OCI-LY1 (cell line): ENCODE results near the gene SLC2A4.

ENCODE experiments used
- H2AFZ ChIP-seq: fragments of 200-600 bp; sonication (generic), shearing (Covaris generic); 2 replicates; pipeline ENCODE4 v1.6.0; 2014; ENCODE audit warnings: antibody characterized with exemption, mild to moderate bottlenecking, low read length
- H3F3A ChIP-seq: fragments of 200-600 bp; sonication (generic), shearing (Covaris generic); 2 replicates; pipeline ENCODE4 v1.6.0; 2014; ENCODE audit warnings: mild to moderate bottlenecking, antibody characterized with exemption, low read length, moderate library complexity; ENCODE audit not compliant: insufficient read depth
- H3K27ac ChIP-seq: fragments of 200-600 bp; sonication (generic); 2 replicates; pipeline ENCODE4 v1.5.1; 2014; ENCODE audit warnings: low read length, mixed run types, mild to moderate bottlenecking, low read depth; ENCODE audit not compliant: poor library complexity, severe bottlenecking
- H3K27me3 ChIP-seq: fragments of 200-600 bp; sonication (generic); 2 replicates; pipeline ENCODE4 v1.6.0; 2014; ENCODE audit warnings: antibody characterized with exemption, mild to moderate bottlenecking, low read length, moderate library complexity; ENCODE audit not compliant: insufficient read depth
- H3K36me3 ChIP-seq: fragments of 200-600 bp; sonication (generic); 2 replicates; pipeline ENCODE4 v1.6.1; 2014; ENCODE audit warnings: mild to moderate bottlenecking, antibody characterized with exemption, low read length, moderate library complexity, mixed read lengths; ENCODE audit not compliant: insufficient read depth
- H3K4me1 ChIP-seq: fragments of 200-600 bp; sonication (generic); 2 replicates; pipeline ENCODE4 v1.5.1; 2014; ENCODE audit warnings: mild to moderate bottlenecking, low read length, moderate library complexity; ENCODE audit not compliant: insufficient read depth, severe bottlenecking
- H3K4me2 ChIP-seq: fragments of 200-600 bp; sonication (generic), shearing (Covaris generic); 2 replicates; pipeline ENCODE4 v1.6.1; 2014; ENCODE audit warnings: low read length
- H3K4me3 ChIP-seq: fragments of 200-600 bp; sonication (generic); 2 replicates; pipeline ENCODE4 v1.5.1; 2014; ENCODE audit warnings: low read length, low read depth, mild to moderate bottlenecking, mixed read lengths; ENCODE audit not compliant: poor library complexity, severe bottlenecking
- H3K79me2 ChIP-seq: fragments of 200-600 bp; shearing (Covaris generic); 2 replicates; pipeline ENCODE4 v1.6.1; 2016; ENCODE audit warnings: mixed run types, low read length, mixed read lengths; ENCODE audit not compliant: insufficient read depth
- H3K9ac ChIP-seq: fragments of 200-600 bp; sonication (generic), shearing (Covaris generic); 2 replicates; pipeline ENCODE4 v1.6.1; 2014; ENCODE audit warnings: mild to moderate bottlenecking, low read length, mixed read lengths
- H3K9me2 ChIP-seq: fragments of 200-600 bp; sonication (generic), shearing (Covaris generic); 2 replicates; pipeline ENCODE4 v1.6.1; 2014; ENCODE audit warnings: low read depth, mild to moderate bottlenecking, low read length, mixed read lengths
- H3K9me3 ChIP-seq: fragments of 200-600 bp; shearing (Covaris generic); 2 replicates; pipeline ENCODE4 v1.6.1; 2014; ENCODE audit warnings: low read length, mixed read lengths
- H4K20me1 ChIP-seq: fragments of 200-600 bp; sonication (generic), shearing (Covaris generic); 2 replicates; pipeline ENCODE4 v1.6.0; 2016; ENCODE audit warnings: mild to moderate bottlenecking, low read length; ENCODE audit not compliant: insufficient read depth
- CTCF ChIP-seq: fragments of 200-600 bp; sonication (generic), shearing (Covaris generic); IDR thresholded peaks from 2 replicates; pipeline ENCODE4 v1.5.1; 2017; ENCODE audit warnings: mild to moderate bottlenecking, antibody characterized with exemption, low read length, moderate library complexity, mixed read lengths
- EZH2 ChIP-seq: fragments of 200-600 bp; sonication (generic), shearing (Covaris generic); IDR thresholded peaks from 2 replicates; pipeline ENCODE4 v1.8.0; 2017; ENCODE audit warnings: borderline replicate concordance, mixed run types, mild to moderate bottlenecking, antibody characterized with exemption, low read length, moderate library complexity, mixed read lengths

SLC2A4 gene

GRCh38 chr17:7328009-7328408 lies 46.5 kb downstream of the SLC2A4 start:
- no peak overlapping the region for H3K27ac ChIP-seq
- H4K20me1 ChIP-seq, result no peaks in the 10 kb centered on the region
- peaks cover 34% of the 10 kb centered on the region for H3K4me1 ChIP-seq
- H3K4me3 ChIP-seq, result peak overlapping the region; percentile 98
- no peaks in the 10 kb centered on the region for H3F3A ChIP-seq
- no peaks in the 10 kb centered on the region for H3K9me3 ChIP-seq
- no peak overlapping the region for H2AFZ ChIP-seq
- H3K9ac ChIP-seq, result peak overlapping the region; percentile 94
- peaks cover 35% of the 10 kb centered on the region for H3K36me3 ChIP-seq
- TF ChIP-seq EZH2 (no peak), CTCF (no peak)
- H3K4me2 ChIP-seq, result peak overlapping the region; percentile 82
- no peaks in the 10 kb centered on the region for H3K79me2 ChIP-seq
- no peaks in the 10 kb centered on the region for H3K27me3 ChIP-seq
- H3K9me2 ChIP-seq, result no peaks in the 10 kb centered on the region

GRCh38 chr17:7328840-7329373 lies 47.4 kb downstream of the SLC2A4 start, which contains the start of gene NEURL4:
NEURL4 (minus strand) TSS chr17:7329335; CDS start chr17:7329312, 23 bp downstream.
- peak within 1 kb of the TSS; percentile 81 for H3K27ac ChIP-seq
- no peaks in the 10 kb centered on the region for H3F3A ChIP-seq
- peak within 1 kb of the TSS; percentile 98 for H3K4me3 ChIP-seq
- TF ChIP-seq CTCF, result no peak
- no peak for TF ChIP-seq EZH2
- peaks cover 34% of the 10 kb centered on the region for H3K4me1 ChIP-seq
- no peaks in the 10 kb centered on the region for H4K20me1 ChIP-seq
- H3K36me3 ChIP-seq, result peaks cover 26% of the 10 kb centered on the region; the same call in 1 of the 2 replicates
- no peaks in the 10 kb centered on the region for H3K9me3 ChIP-seq
- no peaks in the 10 kb centered on the region for H3K79me2 ChIP-seq
- H3K9me2 ChIP-seq, result no peaks in the 10 kb centered on the region
- no peak within 1 kb of the TSS for H2AFZ ChIP-seq
- peak within 1 kb of the TSS; percentile 94 for H3K9ac ChIP-seq
- H3K4me2 ChIP-seq, result peak within 1 kb of the TSS; percentile 88
- no peaks in the 10 kb centered on the region for H3K27me3 ChIP-seq

GRCh38 chr17:7329374-7329996 lies 48.0 kb downstream of the SLC2A4 start:
- Histone ChIP-seq H3K9me3 (no peaks in the 10 kb centered on the region), H3K4me2 (peak overlapping the region; percentile 88), H3K36me3 (peaks cover 20% of the 10 kb centered on the region; the same call in 1 of the 2 replicates), H3K4me1 (peaks cover 34% of the 10 kb centered on the region), H3K4me3 (peak overlapping the region; percentile 98), H3F3A (no peaks in the 10 kb centered on the region), H2AFZ (no peak overlapping the region), H3K27me3 (no peaks in the 10 kb centered on the region), H3K79me2 (no peaks in the 10 kb centered on the region), H3K9ac (peak overlapping the region; percentile 94), H4K20me1 (no peaks in the 10 kb centered on the region), H3K27ac (peak overlapping the region; percentile 81), H3K9me2 (no peaks in the 10 kb centered on the region)
- no peak for TF ChIP-seq CTCF
- TF ChIP-seq EZH2, result no peak
